A549 treated with CORT108297 at 1 μM for 4 hours (cell line): ENCODE data around the gene SV2C. TPM values are rescaled to one million over a fixed set of nuclear protein-coding genes. Genes with fewer than 3 reads are reported as not detected.

Experiments
- total RNA-seq: library from RNA; stranded (reverse); fragments of 200-300 nt; extraction: Qiagen RNA extraction; gene quantifications from 5 replicates; pipeline ENCODE4 v1.2.3, GENCODE V29; 2022

The SV2C gene
- not detected in 5 replicates for total RNA-seq

GRCh38 chr5:76082772-76083554 lies at the start of gene SV2C:
Gene SV2C, plus strand, starts transcription at chr5:76083383. Its CDS starts 48,368 bp downstream, at chr5:76131751.

GRCh38 chr5:76402886-76403765 lies 319.9 kb downstream of the SV2C start, which contains the start of gene IQGAP2:
Gene IQGAP2, plus strand, starts transcription at chr5:76403285. Its CDS starts 261 bp downstream, at chr5:76403546.

